GM19035 (cell line): Measurements from ENCODE around the gene FGF21.
"Not testable (repeated sequence)": the region's sequence is repeated elsewhere in the genome, so short reads cannot be mapped to it uniquely, and the experiment has no call there.

Experiments
- ATAC-seq: cut with Tn5 transposase; IDR thresholded peaks from one replicate; pipeline ENCODE4 v1.9.1; 2021; ENCODE audit not compliant: unreplicated experiment

FGF21 gene, protein sequence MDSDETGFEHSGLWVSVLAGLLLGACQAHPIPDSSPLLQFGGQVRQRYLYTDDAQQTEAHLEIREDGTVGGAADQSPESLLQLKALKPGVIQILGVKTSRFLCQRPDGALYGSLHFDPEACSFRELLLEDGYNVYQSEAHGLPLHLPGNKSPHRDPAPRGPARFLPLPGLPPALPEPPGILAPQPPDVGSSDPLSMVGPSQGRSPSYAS

DNA sequence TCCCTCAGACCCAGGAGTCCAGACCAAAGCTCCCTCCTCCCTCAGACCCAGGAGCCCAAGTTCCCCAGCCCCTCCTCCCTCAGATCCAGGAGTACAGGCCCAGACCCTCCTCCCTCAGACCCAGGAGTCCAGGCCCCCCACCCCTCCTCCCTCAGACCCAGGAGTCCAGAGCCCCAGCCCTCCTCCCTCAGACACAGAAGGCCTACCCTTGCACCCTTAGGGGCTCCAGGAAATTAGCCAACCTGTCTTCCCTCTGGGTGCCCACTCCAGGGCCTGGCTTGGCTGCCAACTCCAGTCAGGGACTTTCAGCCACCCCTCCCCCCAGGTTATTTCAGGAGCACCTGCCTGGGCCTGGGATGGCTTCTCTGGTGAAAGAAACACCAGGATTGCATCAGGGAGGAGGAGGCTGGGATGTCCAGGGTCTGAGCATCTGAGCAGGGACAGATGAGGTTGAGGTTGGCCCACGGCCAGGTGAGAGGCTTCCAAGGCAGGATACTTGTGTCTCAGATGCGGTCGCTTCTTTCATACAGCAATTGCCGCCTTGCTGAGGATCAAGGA lies at the start of gene FGF21:
TSS of gene FGF21 (plus strand) at position 441 of the 558 bp plus-strand sequence. CDS start 713 bp downstream, outside the sequence.
- no peak for ATAC-seq

DNA sequence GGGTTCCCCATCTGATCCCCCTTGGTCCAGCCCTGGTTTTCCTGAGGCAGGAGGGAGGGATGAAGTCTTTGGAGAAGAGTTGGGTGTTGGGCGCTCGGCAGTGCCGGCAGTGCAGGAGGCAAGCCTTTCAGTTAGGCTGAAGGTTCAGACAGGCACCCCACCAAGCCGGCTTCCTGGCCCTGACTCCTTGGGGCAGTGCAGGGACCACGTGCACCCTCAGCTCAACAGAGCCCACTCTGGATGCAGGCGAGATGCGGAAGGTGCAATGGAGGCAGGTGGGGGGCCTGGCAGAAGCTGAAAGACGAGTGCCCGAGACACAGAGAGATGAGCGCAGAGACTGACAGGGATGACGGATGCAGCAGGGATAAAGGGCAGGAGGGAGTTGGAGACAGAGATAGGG lies 46.9 kb upstream of the FGF21 start:
- no peak for ATAC-seq

DNA sequence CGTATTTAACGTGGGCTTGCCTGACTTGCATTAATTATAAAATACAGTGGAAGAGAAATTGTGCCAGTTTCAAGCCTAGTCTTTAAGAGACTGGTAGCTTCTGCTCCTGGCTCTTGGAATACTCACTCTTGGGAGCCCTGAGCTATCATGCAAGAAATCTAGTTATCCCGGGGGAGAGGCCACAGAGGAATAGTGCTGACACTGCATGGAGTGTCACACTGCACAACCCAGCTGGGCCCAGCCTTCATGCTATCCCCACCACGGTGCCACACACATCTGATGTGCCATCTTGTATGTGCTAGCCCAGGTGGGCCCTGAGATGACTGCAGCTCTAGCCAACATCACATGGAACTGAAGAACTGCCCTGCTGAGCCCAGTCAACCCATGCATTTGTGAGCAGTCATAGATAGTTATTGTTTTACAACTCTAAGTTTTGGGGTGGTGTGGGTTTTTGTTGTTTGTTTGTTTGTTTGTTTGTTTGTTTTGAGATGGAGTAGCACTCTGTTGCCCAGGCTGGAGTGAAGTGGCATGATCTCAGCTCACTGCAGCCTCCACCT lies 44.1 kb upstream of the FGF21 start:
- ATAC-seq = no peak

DNA sequence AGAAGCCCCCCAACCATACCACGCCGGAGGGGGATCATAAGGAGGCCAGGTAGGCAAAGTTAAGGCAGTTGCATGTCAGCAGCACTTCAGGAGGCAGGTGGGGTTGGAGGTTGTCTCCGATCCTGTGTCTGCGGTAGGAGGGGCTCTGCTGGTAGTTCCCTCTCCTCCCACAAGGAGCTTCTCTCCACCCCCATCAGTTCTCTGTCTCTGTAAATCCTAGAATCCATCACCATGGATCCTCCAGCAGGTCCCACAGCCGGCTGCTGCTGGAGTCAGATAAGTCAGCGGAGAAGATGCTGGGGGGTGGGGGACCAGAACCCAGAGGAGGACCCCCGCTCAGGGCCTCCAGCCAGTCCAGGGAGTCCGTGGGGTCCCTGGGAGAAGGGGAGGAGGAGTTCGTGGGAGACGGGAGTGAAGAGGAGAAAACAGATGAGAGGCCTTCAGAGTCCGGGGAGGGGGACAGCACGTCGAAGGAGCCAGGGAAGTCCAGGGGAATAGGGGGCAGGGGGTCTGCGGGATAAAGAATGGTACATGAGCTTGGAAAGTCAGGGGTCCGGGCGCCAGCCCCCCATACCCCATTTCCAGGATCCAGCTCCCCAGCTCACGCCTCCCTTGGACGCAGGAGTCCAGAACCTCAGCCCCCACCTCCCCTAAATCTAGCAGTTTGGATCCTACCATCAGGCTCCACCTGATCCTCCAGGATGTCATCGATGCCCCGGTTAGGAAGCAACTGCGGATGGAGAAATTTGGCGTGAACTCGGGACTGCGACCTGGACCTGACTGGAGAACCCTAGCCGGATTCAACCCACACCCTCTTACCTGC lies 42.1 kb upstream of the FGF21 start:
- no peak for ATAC-seq

DNA sequence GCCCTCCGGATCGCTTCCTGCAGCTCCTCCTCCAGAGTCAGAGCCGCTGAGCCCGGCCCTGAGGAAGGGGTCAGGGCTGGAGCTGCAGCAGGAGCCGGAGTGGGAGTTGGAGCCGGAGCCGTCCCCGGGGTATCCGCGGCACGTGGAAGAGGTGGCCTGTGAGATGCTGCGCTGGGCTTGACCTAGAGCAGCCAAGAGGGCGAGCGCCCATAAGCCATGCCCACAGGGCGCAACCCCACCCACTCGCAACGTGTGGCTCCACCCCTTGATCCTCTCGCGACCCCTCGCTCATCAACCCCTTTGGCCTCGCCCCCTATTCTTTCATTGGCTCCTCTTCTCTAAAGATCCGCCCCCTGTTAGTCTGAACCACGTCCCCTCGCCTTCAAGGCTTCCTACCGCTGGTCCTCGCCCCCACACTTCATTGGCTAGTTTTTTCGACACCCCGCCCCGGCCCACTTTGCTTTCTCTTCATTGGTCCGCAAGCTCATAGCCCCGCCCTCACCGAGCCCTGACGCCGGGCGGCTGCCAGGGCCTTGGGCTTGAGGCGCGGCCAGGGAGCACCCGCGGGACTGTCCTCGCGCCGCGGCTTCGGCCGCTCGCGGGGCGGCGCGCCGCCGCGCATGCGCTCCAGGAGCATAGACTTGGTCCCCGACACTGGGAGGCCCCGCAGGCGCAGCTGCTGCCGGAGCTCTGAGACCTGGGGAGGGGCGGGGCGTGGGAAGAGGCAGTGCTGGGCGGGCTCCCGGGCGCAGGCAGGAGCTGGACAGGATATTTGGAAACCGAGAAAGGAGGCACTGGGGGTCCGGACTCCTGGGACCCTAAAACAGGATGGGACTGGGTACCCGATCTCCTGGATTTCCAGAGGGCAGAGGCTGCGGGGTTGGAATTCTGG lies 41.2 kb upstream of the FGF21 start:
- peak; percentile 92 for ATAC-seq

DNA sequence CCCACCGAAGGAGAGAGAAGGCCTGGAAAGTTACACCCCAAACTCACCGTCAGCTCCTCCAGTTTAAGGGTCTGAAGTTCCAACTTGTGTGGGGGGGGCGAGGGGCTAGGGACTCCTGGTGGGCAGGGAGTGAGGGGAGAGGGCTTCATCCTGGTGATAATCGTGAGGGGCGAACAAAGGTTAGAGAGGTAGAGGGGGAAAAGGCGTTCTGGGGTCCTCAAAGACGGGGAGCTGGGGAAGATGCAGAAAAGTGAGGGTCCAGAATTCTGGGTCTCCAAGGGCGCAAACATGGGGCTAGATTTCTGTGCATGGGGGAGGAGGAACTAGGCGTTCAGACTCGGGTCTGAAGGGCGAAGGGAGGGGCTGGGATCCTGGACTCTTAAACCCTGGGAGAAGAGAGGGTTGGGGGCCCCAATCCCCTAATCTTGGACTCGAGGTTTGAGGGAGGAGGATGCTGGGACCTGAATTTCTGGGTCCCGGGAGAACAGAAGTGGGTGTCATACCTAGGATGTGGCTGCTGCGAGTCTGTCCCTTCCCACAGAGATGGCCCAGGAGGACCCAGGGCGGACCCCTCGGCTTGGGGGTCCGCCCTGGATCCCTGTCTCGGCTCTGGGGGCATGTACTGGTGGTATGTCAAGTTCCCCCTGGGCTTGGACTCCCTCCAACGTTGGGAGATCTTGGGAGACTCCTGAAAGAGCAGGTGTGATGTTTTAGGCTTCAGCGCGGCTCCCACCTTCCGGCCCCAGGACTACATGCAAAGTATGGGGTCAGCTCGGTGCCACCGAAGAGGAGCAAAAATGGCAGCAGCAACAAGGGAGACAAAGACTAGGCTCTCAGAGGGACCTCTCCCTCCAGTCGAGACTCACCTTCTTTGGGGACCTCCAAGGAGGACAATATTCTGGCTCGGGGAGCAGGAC lies 40.3 kb upstream of the FGF21 start:
- ATAC-seq = no peak

DNA sequence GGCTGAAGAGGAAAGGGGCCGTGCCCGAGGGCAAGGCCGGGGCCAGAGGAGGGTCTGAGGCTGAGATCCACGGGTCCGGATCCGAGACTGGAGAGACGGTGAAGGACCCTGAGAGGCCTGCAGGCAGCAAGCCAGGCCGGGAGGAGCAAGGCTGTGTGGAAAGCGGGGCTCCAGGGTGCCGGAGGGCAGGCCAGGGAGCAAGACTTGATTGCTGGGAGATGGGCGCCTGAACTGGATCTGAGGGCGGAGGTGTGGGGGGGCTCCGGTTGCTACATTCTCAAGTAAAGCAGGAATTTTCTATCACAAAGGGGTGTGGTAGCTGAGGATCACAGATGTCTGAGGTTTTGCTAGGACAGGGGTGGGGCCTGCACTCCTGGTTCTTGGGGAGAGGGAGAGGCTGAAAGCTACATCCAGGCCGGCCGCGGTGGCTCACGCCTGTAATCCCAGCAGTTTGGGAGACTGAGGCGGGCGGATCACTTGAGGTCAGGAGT lies 39.6 kb upstream of the FGF21 start:
- ATAC-seq = no peak

DNA sequence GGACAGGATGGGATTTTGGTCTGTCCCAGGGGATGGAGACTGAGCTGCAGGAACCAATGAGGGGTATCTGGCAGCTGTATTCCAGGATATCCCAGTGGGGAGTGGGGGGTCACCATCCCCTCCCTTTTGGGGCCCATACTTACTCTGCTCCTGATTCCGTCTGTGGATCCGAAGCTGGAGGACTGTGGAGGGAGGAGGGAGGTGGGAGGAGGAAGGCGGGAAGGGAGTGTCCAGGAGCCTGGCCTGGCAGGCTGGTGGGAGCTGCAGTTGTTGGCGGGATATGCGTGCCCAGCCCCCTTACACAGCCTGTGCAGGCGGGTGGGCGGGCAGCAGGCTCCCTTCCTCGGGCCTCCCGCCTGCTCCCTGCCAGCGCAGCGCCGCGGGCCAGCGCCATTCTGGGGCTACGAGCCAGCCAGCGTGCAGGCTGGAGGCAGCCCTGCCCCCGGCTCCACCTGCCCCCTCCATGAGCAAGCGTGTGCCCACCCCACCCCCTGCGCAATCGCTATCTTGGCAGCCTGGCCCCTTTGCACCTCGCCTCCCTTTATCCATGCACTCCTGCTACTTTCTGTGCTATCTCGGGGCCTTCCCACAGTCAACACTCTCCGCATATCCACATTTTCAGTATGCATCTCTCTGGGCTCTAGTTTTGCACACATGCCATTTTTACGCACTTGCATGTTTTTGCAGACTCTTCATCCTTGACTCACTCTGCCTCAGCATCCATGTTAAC lies 38.6 kb upstream of the FGF21 start:
- no peak for ATAC-seq

DNA sequence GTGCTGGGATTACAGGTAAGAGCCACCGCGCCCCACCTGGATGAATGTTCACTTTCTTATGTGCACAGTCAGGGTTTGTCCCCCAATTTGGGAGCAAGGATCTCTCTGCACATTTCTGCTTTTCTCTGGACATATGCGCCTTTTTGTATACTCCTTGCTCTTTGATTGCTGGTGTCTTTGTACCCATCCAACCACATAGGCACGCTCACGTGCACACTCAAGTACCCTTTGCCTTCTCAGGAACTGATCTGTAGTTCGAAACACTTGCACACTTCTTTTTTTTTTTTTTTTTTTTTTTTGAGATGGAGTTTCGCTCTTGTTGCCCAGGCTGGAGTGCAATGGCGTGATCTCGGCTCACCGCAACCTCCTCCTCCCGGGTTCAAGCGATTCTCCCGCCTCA lies 37.2 kb upstream of the FGF21 start:
- ATAC-seq = not testable (repeated sequence)

DNA sequence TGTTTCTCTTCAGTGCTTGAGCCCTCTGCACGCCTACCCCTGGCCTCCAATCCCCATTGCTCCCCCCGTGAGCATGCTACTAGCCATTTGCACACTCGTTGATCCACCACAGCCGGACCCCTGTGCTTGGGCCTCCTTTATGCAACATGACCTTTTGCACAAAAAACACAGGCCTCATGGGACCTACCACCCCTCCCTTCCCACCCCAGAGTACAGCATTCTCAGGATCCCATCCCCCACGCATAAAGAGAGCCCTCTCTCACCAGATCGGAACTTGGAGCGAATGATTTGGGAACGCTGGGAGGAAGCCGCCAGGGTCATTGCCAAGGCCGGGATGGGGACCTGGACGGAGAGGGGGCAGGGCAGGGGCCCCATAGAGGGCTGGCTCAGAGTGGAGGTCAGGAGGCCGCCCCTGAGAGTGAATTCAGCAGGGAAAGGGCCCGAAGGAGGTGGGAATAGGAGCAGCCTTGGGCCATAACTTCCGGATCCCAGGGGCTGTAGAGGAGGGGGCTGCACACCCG lies 36.6 kb upstream of the FGF21 start:
- no peak for ATAC-seq

DNA sequence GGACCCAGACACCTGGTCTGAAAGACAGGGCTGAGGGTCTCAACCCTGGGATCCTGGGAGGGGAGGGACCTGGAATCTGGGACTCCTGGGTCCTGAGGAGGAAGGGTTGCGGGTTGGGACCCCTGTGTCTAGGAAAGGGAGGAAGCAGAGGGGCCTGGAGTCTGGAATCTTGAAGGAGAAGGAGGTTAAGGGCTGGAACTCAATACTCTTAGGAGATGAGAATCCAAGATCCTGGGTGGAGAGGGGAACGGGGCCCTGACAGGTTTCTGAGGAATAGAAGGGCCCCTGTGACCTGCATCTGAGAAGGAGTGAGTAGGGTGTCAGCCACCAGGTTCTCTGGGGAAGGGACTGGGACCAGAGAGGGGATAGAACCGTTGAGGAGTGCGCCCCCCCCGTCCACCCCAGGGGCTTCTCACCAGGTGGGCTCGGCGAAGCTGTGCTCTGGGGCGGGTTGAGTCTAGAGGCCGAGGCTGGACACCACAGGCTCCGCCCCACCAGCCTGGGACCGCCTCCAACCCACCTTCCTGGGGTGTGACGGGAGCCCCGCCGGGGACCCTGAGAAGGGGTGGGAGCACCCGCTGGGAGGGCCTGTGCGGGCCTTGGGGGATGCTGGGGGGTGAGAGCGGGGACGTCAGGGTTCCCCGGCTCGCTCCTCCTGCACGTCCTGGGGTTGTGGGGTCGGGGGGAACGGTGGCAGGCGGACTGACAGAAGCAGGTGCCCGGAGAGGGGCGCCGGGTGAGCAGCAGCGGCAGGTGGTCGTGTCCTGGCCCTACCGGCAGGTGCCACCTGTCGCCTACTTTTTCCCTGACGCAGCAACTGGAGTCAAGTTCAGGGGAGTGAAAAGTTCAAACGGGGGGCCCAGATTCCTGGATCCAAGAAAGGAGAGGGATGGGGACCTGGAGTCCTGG lies 35.8 kb upstream of the FGF21 start, which contains the start of gene MAMSTR:
TSS of gene MAMSTR (minus strand) at position 463 of the 909 bp plus-strand sequence. CDS start 694 bp downstream, outside the sequence.
- no peak for ATAC-seq

DNA sequence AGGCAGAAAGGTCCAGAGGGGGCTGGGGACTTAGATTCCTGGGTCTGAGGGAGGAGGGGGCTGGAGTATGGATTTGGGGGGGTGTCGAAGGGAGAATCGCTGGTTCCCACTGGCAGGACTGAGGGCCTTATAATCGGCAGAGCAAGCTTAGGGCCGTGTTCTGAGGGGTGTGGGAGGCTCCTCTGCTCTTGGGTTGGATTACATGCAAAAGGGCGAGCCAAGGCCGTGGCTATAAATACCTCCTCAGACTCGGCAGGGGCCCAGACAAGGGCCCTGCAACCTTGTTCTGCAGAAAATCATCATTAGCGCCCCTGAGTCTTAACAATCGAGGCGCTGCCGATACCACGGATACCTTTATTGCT lies 35.1 kb upstream of the FGF21 start:
- ATAC-seq = peak; percentile 13

DNA sequence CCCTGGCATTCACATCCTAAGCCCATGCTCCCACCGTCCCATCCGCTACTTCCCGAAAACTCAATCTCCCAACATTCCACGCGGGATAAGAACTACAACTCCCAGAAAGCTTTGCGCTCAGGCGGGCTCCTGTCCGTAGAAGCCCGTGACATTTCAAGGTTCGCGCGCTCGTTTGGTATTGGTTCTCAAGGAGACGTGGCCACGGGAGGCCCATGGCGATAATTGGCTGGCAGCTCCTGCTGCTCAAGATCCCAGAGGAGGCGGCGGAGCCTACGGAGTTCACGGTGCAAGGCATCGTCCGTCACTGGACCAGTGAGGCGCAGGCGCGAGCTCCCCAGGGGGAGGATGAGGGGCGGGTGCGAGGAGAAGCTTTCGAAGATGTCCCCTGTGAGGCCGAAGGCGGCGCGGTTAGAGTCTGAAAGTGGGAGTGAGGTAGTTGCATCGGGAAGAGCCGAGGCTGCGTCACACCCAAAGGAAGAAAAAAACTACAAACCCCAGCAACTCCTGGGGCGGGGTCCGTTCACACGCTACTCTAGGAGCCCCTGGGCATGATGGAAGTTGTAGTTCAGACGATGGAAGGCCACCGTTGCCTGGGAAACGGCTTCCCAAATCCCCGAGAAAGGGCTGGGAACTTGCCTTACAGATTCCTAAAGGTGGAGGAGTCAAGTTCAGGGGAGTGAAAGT lies 34.6 kb upstream of the FGF21 start:
- peak; percentile 87 for ATAC-seq

DNA sequence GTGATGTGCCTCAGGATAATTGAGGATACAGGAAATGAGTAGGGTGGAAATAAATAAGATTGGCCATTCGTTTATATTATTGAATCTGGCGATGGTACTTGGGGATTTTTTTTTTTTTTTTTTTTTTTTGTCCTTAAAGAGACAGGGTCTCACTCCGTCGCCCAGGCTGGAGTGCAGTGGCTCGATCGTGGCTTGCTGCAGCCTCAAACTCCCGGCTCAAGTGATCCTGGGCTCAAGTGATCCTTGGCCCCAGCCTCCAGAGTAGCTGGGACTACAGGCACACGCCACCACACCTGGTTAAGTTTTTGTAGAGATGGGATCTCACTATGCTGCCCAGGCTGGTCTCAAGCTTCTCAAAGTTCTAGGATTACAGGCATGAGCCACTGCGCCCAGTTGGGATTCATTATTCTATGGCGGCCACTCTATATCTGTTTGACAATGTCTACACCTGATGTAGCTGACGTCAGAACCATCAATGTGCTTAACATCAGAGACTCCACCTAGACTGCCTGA lies 33.1 kb upstream of the FGF21 start:
- ATAC-seq = no peak

DNA sequence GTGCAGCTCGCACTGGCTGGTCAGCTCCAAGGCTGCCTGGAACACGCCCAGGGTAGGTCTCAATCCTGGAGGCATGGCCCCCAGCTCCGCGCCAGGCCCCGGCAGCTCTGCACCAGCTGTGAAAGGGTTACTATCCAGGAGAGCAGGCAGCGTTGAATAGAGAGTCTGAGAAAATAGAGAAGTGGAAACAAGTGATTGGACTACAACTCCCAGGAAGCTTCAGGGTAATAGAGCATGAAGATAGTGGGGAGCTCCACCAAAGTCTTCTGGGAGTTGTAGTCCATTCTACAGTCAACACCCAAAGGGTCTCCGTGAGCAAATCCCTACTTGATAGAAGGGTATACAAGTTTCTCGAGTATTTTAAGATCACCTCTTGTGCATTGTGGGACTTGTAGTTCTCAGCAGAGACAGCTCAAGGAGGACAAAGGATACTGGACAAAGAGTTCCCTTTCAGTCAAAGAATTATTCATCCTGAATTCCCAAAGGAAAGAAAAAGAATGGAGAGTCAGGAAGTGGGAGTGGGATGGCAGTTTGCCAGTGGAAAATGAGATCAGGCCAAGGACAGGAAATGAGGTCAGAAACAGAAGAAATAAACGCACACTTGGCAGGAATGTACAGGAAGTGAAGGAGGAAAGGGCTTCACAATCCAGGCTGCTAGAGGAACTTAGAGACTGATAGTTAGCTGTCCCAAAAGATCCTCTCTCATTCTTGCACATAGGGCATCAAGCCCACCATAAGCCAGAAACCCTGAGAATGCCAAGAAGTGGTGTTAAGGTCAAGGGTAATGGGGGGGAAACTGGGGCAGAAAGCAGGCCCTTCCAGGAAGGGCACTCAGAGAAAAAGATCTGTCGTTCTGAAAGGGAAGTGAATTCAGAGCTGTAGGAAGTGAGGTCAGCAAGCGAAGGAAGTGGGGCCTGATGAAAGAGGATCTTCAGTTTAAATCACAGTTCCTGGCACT lies 30.2 kb upstream of the FGF21 start:
- ATAC-seq = no peak

DNA sequence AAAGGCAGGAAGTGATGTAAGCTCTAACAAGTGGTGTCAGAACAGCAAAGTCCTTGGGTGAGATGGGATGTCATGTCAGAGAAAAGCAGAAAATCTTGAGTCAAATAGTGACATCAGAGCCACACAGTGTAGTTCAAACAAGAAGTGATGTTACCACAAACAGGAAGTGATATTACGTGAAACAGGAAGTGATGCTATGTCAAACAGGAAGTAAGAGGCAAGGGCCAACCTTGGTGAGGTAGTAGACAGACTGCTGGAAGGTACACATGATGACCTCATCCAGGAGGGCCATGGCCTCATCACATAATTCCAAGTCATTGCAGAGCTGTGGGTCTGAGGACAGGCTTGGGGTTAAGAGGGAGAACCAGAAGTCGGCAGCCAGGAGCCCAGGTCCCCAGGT lies 28.8 kb upstream of the FGF21 start:
- no peak for ATAC-seq
